ENCODE measurements around the gene ERP27.

The ERP27 gene

DNA sequence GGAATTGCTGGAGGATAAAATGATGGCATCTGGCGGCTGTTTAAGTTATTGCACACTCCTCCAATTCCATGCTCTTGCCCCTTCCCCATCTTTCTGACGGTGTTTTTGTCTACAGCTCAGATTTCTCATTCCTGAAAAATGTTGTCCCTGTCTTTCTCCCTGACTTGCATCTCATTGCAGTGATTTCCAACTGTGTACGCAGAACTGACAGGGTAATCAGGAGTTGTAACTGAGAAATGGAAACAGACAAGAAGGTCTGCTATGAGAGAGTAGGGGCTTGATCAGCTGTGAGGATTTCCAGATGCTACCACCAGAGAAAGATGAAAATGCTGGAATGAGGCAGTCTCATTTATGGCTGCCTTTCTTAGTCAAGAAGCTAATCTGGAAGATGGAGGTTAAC, 1.3 kb downstream of the ERP27 start:
- DNase-seq (ENCODE audit: low read depth, low spot score) = no peak

GRCh38 chr12:14936224-14936861, 2.0 kb downstream of the ERP27 start:
- DNase-seq (ENCODE audit: low read depth, low spot score) = no peak

- DNase-seq (ENCODE audit: low read depth, low spot score) = no peak
Observed at GRCh38 chr12:14935031-14935430, 3.3 kb downstream of the ERP27 start.

DNA sequence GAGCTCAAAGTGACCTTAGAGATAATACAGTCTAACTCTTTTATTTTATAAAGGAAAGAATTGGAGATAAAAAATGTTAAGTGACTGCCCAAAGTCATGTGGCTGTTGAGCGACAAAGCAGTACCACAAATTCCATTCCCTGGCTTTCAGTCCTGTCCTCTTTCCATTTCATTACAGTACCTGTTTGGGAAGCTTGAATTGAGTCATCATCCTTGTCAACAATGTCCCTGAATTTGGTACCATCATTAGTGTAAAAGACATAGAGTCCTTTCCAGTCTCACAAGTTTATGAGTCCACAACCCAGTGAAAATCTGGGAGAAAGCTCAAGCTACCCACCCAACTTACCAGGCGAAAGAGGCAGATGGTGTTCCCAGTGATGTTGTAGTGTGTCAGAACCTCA, 3.8 kb downstream of the ERP27 start:
- no peak for DNase-seq (ENCODE audit: low read depth, low spot score)

GRCh38 chr12:14931791-14932560, 6.4 kb downstream of the ERP27 start:
- DNase-seq (ENCODE audit: low read depth, low spot score) = no peak

- no peak for DNase-seq (ENCODE audit: low read depth, low spot score)
Observed at GRCh38 chr12:14931359-14931758, 7.0 kb downstream of the ERP27 start.

GRCh38 chr12:14930299-14930698, 8.0 kb downstream of the ERP27 start:
- DNase-seq (ENCODE audit: low read depth, low spot score) = no peak

DNA sequence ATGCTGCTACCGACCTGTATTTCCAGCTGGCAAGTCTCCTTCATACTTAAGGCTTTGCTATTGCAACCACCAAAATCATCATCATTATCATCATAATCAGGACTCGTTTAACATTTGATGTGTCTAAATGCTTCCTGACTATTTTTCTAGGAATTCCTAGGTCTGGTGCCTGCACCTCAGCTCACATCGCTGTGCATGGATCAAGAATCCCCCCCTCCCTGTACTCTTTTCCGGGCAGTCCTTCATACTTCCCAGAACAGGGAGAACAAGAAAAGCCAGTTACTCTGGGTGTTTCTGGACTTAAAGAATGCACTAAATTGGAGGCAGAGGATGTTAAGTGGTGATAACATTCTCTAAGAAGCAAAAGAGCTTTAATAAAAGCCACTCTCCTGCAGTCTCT, 9.4 kb downstream of the ERP27 start:
- peak; percentile 28 for DNase-seq (ENCODE audit: low read depth, low spot score)

DNA sequence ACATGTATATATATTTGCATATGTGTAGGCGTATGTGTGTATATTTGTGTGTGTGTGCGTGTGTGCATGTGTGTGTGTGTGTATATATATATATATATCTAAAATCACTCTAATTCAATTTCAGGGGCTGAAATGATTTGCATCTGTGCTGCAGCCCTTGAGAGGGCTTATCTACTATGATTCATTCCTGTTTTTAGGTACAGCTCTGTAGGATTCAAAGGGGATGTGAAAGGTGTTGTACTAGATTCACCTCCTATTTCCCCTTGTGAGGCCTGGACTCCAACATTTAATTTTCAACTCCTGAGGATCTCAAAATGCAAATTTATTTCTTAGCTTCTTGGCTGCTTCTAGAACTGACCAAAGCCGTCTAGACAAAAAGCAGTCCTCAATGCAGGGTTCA, 11.1 kb downstream of the ERP27 start:
- DNase-seq (ENCODE audit: low read depth, low spot score) = no peak

DNA sequence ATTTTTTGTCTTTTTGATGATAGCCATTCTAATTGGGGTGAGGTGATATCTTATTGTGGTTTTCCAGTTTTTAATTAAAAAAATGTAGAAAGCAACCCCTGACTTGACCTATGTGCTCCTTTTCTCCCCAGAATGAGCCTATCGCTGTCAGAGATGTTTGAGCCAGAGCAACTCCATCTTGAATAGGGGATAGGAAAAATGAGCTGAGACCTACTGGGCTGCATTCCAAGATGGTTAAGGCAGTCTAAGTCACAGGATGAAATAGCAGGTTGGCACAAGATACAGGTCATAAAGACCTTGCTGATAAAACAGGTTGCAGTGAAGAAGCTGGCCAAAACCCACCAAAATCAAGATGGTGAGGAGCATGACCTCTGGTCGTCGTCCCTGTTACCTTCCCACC, 13.8 kb downstream of the ERP27 start:
- no peak for DNase-seq (ENCODE audit: low read depth, low spot score)

DNA sequence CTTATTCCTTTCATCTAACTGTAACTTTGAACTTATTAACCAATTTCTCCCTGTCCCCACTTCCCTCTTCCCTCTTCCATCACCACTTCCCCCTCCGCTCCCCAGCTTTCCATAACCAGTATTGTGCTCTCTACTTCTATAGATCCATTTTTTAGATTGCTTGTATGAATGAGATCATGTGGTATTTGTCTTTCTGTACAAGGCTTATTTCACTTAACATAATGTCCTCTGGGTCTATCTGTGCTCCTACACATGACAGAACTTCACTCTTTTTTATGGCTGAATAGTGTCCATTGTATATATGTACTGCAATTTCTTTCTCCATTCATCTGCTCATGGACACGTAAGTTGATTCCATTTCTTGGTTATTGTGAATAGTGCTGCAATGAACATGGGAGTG, 14.4 kb downstream of the ERP27 start:
- no peak for DNase-seq (ENCODE audit: low read depth, low spot score)

DNA sequence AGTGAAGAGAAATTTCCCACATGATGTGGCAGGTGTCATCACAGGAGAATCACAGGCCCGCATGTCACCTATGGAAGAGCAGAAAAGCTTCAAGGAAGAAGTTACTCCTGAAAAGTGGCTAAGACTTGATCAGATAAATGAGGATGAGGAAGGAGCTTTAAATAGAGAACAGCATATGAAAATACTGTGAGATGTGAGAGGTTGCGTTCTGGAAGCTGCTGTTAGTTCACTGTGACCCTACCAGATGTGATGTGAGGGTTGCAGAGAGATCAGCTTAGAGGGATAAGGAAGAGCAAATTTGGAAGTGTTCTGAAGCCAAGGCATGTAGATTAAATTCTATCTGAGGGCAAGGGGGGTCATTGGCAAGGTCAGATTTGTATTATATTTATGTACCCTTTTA, 17.1 kb downstream of the ERP27 start:
- DNase-seq (ENCODE audit: low read depth, low spot score) = no peak

- no peak for DNase-seq (ENCODE audit: low read depth, low spot score)
Observed at GRCh38 chr12:14920475-14921126, 17.7 kb downstream of the ERP27 start.

GRCh38 chr12:14919455-14919854, 18.9 kb downstream of the ERP27 start:
- no peak for DNase-seq (ENCODE audit: low read depth, low spot score)

- DNase-seq (ENCODE audit: low read depth, low spot score) = no peak
Observed at GRCh38 chr12:14915736-14916135, 22.6 kb downstream of the ERP27 start.

- DNase-seq (ENCODE audit: low read depth, low spot score) = peak; percentile 33
Observed at GRCh38 chr12:14913381-14913781, 25.0 kb downstream of the ERP27 start.

DNA sequence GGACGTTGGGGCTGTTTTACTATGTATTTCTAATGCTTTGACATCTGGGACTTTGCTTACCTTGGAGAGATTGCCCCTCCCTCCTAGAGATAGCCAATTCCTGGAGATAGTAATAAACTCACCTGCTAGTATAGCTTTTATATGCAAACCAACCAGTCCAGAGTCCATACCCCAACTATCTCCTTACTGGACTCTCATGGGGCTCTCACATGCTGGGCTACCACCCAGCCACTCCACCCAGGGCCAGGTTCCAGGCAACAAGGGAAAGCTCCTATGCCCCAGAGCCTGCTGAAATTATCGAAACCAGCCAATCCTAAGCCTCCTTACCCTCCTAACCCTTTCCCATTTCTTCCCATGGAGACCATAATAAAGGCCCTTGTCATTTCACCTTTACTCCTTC, 27.2 kb downstream of the ERP27 start:
- DNase-seq (ENCODE audit: low read depth, low spot score) = no peak

DNA sequence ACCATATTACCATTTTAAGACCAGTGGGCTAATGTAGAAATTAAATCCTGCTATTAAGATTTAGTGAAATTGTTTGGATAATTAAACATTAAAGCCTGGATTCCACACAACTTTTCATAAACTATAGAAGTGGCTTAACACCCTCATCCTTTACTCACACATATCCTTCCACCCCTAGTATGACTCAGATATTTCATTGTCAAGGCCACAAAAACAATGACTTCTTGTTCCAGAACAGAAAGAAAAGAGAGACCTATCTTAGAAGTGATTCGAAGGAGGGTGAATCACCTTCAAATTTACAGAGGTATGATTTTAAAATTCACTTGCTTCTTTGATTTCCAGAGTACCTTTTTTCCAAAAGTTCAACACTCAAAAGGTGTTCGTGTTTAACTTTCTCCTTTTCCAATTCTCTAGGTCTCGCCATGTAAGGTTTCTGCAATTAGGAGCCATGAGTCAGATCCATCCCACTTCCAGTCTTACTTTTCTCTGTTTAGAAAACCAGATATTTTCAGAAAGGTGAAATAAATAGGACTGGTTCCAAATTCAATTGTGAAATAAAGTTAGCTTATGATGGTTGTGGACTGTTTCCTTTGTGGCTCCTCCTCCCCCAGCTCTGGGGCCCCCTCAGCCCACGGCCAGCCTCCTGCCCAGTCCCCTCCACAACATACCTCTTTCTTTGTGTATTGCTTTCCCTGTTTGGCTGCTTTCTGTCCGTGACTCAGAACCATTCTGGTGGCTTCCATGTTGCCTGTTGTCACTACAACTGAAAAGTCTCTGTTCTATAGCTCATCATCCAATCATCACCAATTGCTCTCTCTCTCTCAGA, 28.0 kb downstream of the ERP27 start:
- DNase-seq (ENCODE audit: low read depth, low spot score) = peak; percentile 32

- DNase-seq (ENCODE audit: low read depth, low spot score) = no peak
Observed at GRCh38 chr12:14907953-14908352, 30.4 kb downstream of the ERP27 start.

GRCh38 chr12:14906114-14906513, 32.2 kb downstream of the ERP27 start:
- no peak for DNase-seq (ENCODE audit: low read depth, low spot score)

- no peak for DNase-seq (ENCODE audit: low read depth, low spot score)
Observed at GRCh38 chr12:14905269-14906004, 32.9 kb downstream of the ERP27 start.

All from astrocyte of the hippocampus (primary cell).